ENCODE data around the gene TMOD2.

The TMOD2 gene

DNA sequence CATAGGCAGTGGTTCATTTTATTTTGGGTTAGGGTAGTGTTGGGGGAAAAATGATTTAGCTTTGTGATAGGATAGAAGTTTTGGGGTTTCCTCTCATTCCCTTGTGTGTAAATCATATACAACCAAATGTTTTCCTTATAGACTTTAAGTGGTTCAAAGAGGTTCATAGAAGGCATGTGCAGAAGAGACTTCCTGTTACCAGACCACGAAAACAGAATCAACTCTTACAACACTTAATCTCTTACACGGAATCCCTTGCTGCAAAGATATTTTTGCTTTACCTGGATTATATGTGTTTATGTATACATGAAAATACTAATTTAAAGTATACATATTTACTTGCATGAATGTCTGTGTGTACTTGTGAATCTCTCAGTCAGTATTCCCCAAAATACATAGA is 2.9 kb downstream of the TMOD2 start:
- Histone ChIP-seq H4K20me1 (ENCODE audit: insufficient read depth, low read length) (no peaks in the 10 kb centered on the region), H2AFZ (ENCODE audit: low read length) (no peak overlapping the region), H3K27ac (ENCODE audit: low read length) (no peak overlapping the region), H3K9me3 (replicated peaks; ENCODE audit: insufficient read depth, low read length) (no peaks in the 10 kb centered on the region), H3K4me1 (ENCODE audit: low read length) (no peaks in the 10 kb centered on the region), H3K36me3 (replicated peaks; ENCODE audit: insufficient read depth, low read length) (no peaks in the 10 kb centered on the region), H3K9me2 (replicated peaks; ENCODE audit: insufficient read depth, low read length) (no peaks in the 10 kb centered on the region), H3K27me3 (replicated peaks; ENCODE audit: insufficient read depth, low read length) (peaks cover 27% of the 10 kb centered on the region), H3K79me2 (ENCODE audit: low read length) (no peaks in the 10 kb centered on the region), H3K4me2 (ENCODE audit: low read depth, low read length) (no peak overlapping the region), H3K9ac (ENCODE audit: low read length) (no peak overlapping the region), H3F3A (ENCODE audit: insufficient read depth, low read length) (no peaks in the 10 kb centered on the region), H3K4me3 (ENCODE audit: low read length) (no peak overlapping the region)
- DNase-seq = no peak
- TF ChIP-seq, protein P1, sequence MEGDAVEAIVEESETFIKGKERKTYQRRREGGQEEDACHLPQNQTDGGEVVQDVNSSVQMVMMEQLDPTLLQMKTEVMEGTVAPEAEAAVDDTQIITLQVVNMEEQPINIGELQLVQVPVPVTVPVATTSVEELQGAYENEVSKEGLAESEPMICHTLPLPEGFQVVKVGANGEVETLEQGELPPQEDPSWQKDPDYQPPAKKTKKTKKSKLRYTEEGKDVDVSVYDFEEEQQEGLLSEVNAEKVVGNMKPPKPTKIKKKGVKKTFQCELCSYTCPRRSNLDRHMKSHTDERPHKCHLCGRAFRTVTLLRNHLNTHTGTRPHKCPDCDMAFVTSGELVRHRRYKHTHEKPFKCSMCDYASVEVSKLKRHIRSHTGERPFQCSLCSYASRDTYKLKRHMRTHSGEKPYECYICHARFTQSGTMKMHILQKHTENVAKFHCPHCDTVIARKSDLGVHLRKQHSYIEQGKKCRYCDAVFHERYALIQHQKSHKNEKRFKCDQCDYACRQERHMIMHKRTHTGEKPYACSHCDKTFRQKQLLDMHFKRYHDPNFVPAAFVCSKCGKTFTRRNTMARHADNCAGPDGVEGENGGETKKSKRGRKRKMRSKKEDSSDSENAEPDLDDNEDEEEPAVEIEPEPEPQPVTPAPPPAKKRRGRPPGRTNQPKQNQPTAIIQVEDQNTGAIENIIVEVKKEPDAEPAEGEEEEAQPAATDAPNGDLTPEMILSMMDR (IDR thresholded peaks at IDR 0.05; ENCODE audit: low read length) = no peak
- TF ChIP-seq EZH2phosphoT487 (IDR thresholded peaks at IDR 0.05; ENCODE audit: low read length) (no peak), EZH2 (optimal IDR thresholded peaks at IDR 0.05; ENCODE audit: low read depth, low read length) (no peak)

DNA sequence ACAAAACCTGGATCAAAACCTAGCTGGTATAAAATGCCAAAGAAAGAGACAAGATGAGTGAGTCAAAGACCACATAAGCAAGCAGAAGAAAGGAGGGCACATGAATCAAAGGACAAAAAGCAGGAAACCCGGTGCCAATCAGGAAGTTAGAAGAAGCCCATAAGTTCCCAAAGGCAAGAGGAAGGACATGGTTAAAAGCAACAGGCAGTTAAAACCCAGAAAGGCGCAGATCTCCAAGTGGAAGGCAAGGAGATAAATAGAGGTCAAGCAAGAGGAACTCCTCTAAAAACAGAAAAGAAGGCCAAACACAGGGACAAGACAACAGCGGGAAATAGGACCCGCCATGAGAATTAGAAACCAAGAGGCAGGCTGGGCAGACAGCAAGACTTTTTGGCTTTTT is 4.4 kb downstream of the TMOD2 start:
- Histone ChIP-seq H2AFZ (ENCODE audit: low read length) (no peak overlapping the region), H3F3A (ENCODE audit: insufficient read depth, low read length) (no peaks in the 10 kb centered on the region), H3K9me2 (replicated peaks; ENCODE audit: insufficient read depth, low read length) (no peaks in the 10 kb centered on the region), H3K4me2 (ENCODE audit: low read depth, low read length) (no peak overlapping the region), H3K27me3 (replicated peaks; ENCODE audit: insufficient read depth, low read length) (peaks cover 14% of the 10 kb centered on the region), H4K20me1 (ENCODE audit: insufficient read depth, low read length) (no peaks in the 10 kb centered on the region), H3K79me2 (ENCODE audit: low read length) (no peaks in the 10 kb centered on the region), H3K4me1 (ENCODE audit: low read length) (no peaks in the 10 kb centered on the region), H3K27ac (ENCODE audit: low read length) (no peak overlapping the region), H3K9ac (ENCODE audit: low read length) (no peak overlapping the region), H3K9me3 (replicated peaks; ENCODE audit: insufficient read depth, low read length) (no peaks in the 10 kb centered on the region), H3K36me3 (replicated peaks; ENCODE audit: insufficient read depth, low read length) (no peaks in the 10 kb centered on the region), H3K4me3 (ENCODE audit: low read length) (no peak overlapping the region)
- DNase-seq = no peak
- TF ChIP-seq EZH2 (optimal IDR thresholded peaks at IDR 0.05; ENCODE audit: low read depth, low read length) (no peak), EZH2phosphoT487 (IDR thresholded peaks at IDR 0.05; ENCODE audit: low read length) (no peak)
- TF ChIP-seq, protein P1 (IDR thresholded peaks at IDR 0.05; ENCODE audit: low read length) = no peak

- Histone ChIP-seq H3K27me3 (replicated peaks; ENCODE audit: insufficient read depth, low read length) (peaks cover 9% of the 10 kb centered on the region; the same call in 1 of the 2 replicates), H3K4me2 (ENCODE audit: low read depth, low read length) (no peak overlapping the region), H3K9me3 (replicated peaks; ENCODE audit: insufficient read depth, low read length) (no peaks in the 10 kb centered on the region), H3K36me3 (replicated peaks; ENCODE audit: insufficient read depth, low read length) (no peaks in the 10 kb centered on the region), H3K4me1 (ENCODE audit: low read length) (no peaks in the 10 kb centered on the region), H3K27ac (ENCODE audit: low read length) (no peak overlapping the region), H3K4me3 (ENCODE audit: low read length) (no peak overlapping the region), H4K20me1 (ENCODE audit: insufficient read depth, low read length) (no peaks in the 10 kb centered on the region), H3K79me2 (ENCODE audit: low read length) (no peaks in the 10 kb centered on the region), H3K9me2 (replicated peaks; ENCODE audit: insufficient read depth, low read length) (no peaks in the 10 kb centered on the region), H3F3A (ENCODE audit: insufficient read depth, low read length) (no peaks in the 10 kb centered on the region), H3K9ac (ENCODE audit: low read length) (no peak overlapping the region), H2AFZ (ENCODE audit: low read length) (no peak overlapping the region)
- no peak for DNase-seq
- TF ChIP-seq EZH2 (optimal IDR thresholded peaks at IDR 0.05; ENCODE audit: low read depth, low read length) = no peak
- TF ChIP-seq, protein P1 (IDR thresholded peaks at IDR 0.05; ENCODE audit: low read length) = no peak
- no peak for TF ChIP-seq EZH2phosphoT487 (IDR thresholded peaks at IDR 0.05; ENCODE audit: low read length)
Measured at GRCh38 chr15:51756482-51756881, 5.1 kb downstream of the TMOD2 start.

All from MM.1S (cell line).